Measurements from ENCODE around the gene P2RX2. TPM values are rescaled to one million over a fixed set of nuclear protein-coding genes. Genes with fewer than 3 reads are reported as not detected.
A peak's percentile ranks its signal among the peaks of the same experiment; 100 is the strongest.

P2RX2 gene
- total and polyA plus RNA-seq, 9 donors, result 0.12 to 1.5 (median 0.23) TPM; not detected in 6

- H3K4me3 ChIP-seq (ENCODE audit: low read length), result no peak overlapping the region
- peaks cover 69% of the 10 kb centered on the region for H3K27me3 ChIP-seq (ENCODE audit: control insufficient read depth, insufficient read depth, low read length)
- 72% methylated on average over 32 of the region's 33 CpGs for WGBS (ENCODE audit: insufficient coverage)
- peaks cover 8% of the 10 kb centered on the region for H3K9me3 ChIP-seq (replicated peaks; ENCODE audit: control insufficient read depth, low read depth, low read length)
- no peaks in the 10 kb centered on the region for H3K36me3 ChIP-seq (ENCODE audit: control insufficient read depth, insufficient read depth, low read length)
- peaks cover 11% of the 10 kb centered on the region for H3K4me1 ChIP-seq (ENCODE audit: control insufficient read depth, insufficient read depth, low read length)
- no peak overlapping the region for H3K27ac ChIP-seq (ENCODE audit: low read length)
- no peak for DNase-seq
Measured at GRCh38 chr12:132610866-132611602, 7.5 kb upstream of the P2RX2 start.

DNA sequence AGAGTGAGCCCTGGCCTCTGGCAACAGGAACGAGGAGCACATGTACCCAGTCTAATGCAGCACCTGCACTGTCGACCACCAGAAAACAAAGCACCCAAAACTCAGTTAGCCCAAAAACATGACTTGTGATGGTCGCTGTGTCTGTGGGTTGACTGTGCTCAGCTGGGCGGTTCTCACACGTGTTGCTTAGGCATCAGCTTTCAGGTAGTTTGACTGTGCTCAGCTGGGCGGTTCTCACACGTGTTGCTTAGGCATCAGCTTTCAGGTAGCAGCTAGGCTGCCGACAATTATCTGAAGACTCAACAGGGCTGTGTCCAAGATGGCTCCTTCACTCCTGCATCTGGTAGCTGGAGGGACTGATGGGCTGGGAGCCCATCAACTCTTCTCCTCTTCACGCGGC is 7.0 kb upstream of the P2RX2 start:
- Histone ChIP-seq H3K4me1 (ENCODE audit: control insufficient read depth, insufficient read depth, low read length) (peaks cover 11% of the 10 kb centered on the region), H3K27ac (ENCODE audit: low read length) (no peak overlapping the region), H3K36me3 (ENCODE audit: control insufficient read depth, insufficient read depth, low read length) (no peaks in the 10 kb centered on the region), H3K27me3 (ENCODE audit: control insufficient read depth, insufficient read depth, low read length) (peaks cover 69% of the 10 kb centered on the region), H3K9me3 (replicated peaks; ENCODE audit: control insufficient read depth, low read depth, low read length) (peaks cover 14% of the 10 kb centered on the region), H3K4me3 (ENCODE audit: low read length) (no peak overlapping the region)
- no peak for DNase-seq
- 94% methylated on average over 8 of the region's 10 CpGs for WGBS (ENCODE audit: insufficient coverage)

GRCh38 chr12:132614029-132614428 is 4.5 kb upstream of the P2RX2 start:
- Histone ChIP-seq H3K27me3 (ENCODE audit: control insufficient read depth, insufficient read depth, low read length) (peaks cover 70% of the 10 kb centered on the region), H3K27ac (ENCODE audit: low read length) (no peak overlapping the region), H3K36me3 (ENCODE audit: control insufficient read depth, insufficient read depth, low read length) (no peaks in the 10 kb centered on the region), H3K4me3 (ENCODE audit: low read length) (no peak overlapping the region), H3K9me3 (replicated peaks; ENCODE audit: control insufficient read depth, low read depth, low read length) (peaks cover 26% of the 10 kb centered on the region), H3K4me1 (ENCODE audit: control insufficient read depth, insufficient read depth, low read length) (peaks cover 14% of the 10 kb centered on the region)
- no peak for DNase-seq
- WGBS (ENCODE audit: insufficient coverage), result 83% methylated on average over 5 of the region's 5 CpGs

DNA sequence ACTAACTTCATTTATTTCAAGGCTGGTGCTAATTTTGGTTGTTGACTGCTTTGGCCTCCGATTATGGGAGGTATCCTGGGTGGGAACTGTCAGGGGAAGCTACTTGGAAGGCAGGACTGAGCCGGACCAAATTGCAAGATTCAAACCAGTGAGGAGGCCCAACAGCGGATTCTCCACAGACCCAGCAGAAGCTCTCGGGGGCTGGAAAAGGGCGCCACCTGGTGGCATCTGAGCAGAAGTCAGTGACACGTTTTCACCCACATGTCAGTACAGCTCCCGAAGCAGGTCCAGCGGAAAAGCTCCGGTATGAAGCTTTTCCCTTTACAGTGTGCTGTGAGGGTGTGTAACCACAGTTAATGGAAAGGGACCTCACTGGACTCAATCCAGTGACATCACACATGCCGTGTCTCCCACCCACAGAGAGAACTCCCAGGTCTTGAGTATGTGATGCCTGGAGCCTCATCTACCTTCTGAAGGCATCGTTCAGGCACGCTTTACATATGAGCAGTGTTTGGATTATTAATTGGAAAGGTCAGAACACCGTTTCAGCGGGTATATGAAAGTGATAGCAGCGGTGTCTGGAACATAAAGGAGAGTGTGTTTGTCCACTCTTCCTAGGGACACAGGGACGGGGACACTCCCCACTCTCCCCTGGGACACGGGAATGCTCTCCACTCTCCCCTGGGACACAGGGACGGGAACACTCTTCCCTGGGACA is 3.6 kb upstream of the P2RX2 start:
- peaks cover 15% of the 10 kb centered on the region for H3K4me1 ChIP-seq (ENCODE audit: control insufficient read depth, insufficient read depth, low read length)
- H3K4me3 ChIP-seq (ENCODE audit: low read length), result no peak overlapping the region
- no peaks in the 10 kb centered on the region for H3K36me3 ChIP-seq (ENCODE audit: control insufficient read depth, insufficient read depth, low read length)
- H3K27me3 ChIP-seq (ENCODE audit: control insufficient read depth, insufficient read depth, low read length), result peaks cover 69% of the 10 kb centered on the region
- peak; percentile 92 for DNase-seq
- no peak overlapping the region for H3K27ac ChIP-seq (ENCODE audit: low read length)
- H3K9me3 ChIP-seq (replicated peaks; ENCODE audit: control insufficient read depth, low read depth, low read length), result peaks cover 26% of the 10 kb centered on the region
- 33% methylated on average over 6 of the region's 18 CpGs for WGBS (ENCODE audit: insufficient coverage)

DNA sequence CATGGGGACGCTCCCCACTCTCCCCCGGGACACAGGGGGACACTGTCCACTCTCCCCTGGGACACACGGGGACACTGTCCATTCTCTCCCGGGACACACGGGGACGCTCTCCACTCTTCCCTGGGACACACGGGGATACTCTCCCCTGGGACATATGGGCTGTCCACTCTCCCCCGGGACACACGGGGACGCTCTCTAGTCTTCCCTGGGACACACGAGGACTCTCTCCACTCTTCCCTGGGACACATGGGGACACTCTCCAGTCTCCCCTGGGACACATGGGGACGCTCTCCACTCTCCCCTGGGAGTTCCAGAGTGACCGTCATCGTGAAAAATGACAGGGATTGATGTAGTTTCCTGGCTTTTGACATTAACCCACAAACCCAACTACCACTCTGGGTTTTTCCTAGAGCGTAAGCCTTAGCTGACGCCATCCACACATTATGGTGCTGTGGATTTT is 3.0 kb upstream of the P2RX2 start:
- no peak overlapping the region for H3K4me3 ChIP-seq (ENCODE audit: low read length)
- H3K4me1 ChIP-seq (ENCODE audit: control insufficient read depth, insufficient read depth, low read length), result peaks cover 9% of the 10 kb centered on the region
- H3K9me3 ChIP-seq (replicated peaks; ENCODE audit: control insufficient read depth, low read depth, low read length), result peaks cover 26% of the 10 kb centered on the region
- H3K36me3 ChIP-seq (ENCODE audit: control insufficient read depth, insufficient read depth, low read length), result no peaks in the 10 kb centered on the region
- no peak overlapping the region for H3K27ac ChIP-seq (ENCODE audit: low read length)
- 77% methylated on average over 11 of the region's 16 CpGs for WGBS (ENCODE audit: insufficient coverage)
- DNase-seq, result no peak
- peaks cover 69% of the 10 kb centered on the region for H3K27me3 ChIP-seq (ENCODE audit: control insufficient read depth, insufficient read depth, low read length)

- Histone ChIP-seq H3K27ac (ENCODE audit: low read length) (no peak overlapping the region), H3K9me3 (replicated peaks; ENCODE audit: control insufficient read depth, low read depth, low read length) (peaks cover 20% of the 10 kb centered on the region), H3K4me3 (ENCODE audit: low read length) (no peak overlapping the region), H3K27me3 (ENCODE audit: control insufficient read depth, insufficient read depth, low read length) (peaks cover 64% of the 10 kb centered on the region), H3K4me1 (ENCODE audit: control insufficient read depth, insufficient read depth, low read length) (peaks cover 9% of the 10 kb centered on the region), H3K36me3 (ENCODE audit: control insufficient read depth, insufficient read depth, low read length) (no peaks in the 10 kb centered on the region)
- 81% methylated on average over 3 of the region's 4 CpGs for WGBS (ENCODE audit: insufficient coverage)
- no peak for DNase-seq
Measured at GRCh38 chr12:132617135-132617701, 1.4 kb upstream of the P2RX2 start.

DNA sequence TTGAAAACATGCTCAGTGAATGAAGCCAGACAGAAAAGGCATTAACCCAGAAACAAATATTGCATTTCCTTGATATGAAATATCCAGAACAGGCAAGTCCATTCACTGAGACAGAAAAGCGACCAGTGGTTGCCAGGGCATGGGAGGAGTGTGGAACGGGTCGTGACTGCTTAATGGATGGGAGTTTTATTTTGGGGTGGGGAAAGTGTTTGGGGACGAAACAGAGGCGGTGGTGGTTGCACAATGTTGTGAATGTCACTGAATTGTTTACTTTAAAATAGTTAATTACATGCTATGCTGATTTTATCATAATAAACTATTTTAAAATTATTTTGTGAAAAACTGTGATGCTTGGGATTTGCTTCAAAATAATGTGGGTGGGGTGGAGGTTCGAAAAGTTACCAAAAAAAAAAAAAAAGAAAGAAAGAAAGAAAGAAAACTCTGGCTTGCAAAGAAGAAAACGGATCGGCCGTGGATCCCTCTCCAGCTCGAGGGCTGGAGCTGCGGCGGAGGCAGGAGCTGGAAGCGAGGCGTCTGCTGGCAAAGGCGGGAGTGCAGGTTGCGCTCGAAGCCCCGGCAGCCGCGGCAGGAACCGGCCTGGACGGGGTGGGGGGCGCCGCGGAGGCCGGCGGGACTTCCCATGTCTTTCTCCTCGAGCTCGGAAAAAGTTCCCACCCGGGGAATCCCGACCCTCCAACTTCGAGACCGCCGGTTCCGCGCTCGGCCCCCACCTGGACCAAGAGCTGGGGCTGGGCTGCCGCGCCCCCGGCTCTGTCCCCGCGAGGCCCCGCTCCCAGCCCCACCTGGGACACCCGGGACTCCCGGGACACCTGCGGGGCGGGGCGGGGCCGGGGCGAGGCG is 524 bp upstream of the P2RX2 start:
- WGBS (ENCODE audit: insufficient coverage), result 7% methylated on average over 43 of the region's 51 CpGs
- no peaks in the 10 kb centered on the region for H3K36me3 ChIP-seq (ENCODE audit: control insufficient read depth, insufficient read depth, low read length)
- peaks cover 20% of the 10 kb centered on the region for H3K9me3 ChIP-seq (replicated peaks; ENCODE audit: control insufficient read depth, low read depth, low read length)
- H3K27ac ChIP-seq (ENCODE audit: low read length), result no peak overlapping the region
- peaks cover 61% of the 10 kb centered on the region for H3K27me3 ChIP-seq (ENCODE audit: control insufficient read depth, insufficient read depth, low read length)
- peaks cover 17% of the 10 kb centered on the region for H3K4me1 ChIP-seq (ENCODE audit: control insufficient read depth, insufficient read depth, low read length)
- H3K4me3 ChIP-seq (ENCODE audit: low read length), result no peak overlapping the region
- DNase-seq, result no peak

DNA sequence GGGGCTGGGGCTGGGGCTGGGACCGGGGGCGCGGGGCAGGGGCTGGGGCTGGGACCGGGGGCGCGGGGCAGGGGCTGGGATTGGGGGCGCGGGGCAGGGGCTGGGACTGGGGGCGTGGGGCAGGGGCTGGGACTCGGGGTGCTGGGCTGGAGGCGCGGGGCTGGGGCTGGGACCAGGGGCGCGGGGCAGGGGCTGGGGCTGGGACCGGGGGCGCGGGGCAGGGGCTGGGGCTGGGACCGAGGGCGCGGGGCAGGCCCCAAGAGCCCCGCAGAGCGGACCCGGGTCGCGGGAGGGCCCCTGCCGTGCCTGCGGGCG is 452 bp downstream of the P2RX2 start:
- Histone ChIP-seq H3K4me1 (ENCODE audit: control insufficient read depth, insufficient read depth, low read length) (peaks cover 21% of the 10 kb centered on the region), H3K27me3 (ENCODE audit: control insufficient read depth, insufficient read depth, low read length) (peaks cover 61% of the 10 kb centered on the region), H3K4me3 (ENCODE audit: low read length) (no peak overlapping the region), H3K27ac (ENCODE audit: low read length) (no peak overlapping the region), H3K9me3 (replicated peaks; ENCODE audit: control insufficient read depth, low read depth, low read length) (peaks cover 20% of the 10 kb centered on the region), H3K36me3 (ENCODE audit: control insufficient read depth, insufficient read depth, low read length) (peaks cover 4% of the 10 kb centered on the region)
- 3% methylated on average over 16 of the region's 28 CpGs for WGBS (ENCODE audit: insufficient coverage)
- no peak for DNase-seq

DNA sequence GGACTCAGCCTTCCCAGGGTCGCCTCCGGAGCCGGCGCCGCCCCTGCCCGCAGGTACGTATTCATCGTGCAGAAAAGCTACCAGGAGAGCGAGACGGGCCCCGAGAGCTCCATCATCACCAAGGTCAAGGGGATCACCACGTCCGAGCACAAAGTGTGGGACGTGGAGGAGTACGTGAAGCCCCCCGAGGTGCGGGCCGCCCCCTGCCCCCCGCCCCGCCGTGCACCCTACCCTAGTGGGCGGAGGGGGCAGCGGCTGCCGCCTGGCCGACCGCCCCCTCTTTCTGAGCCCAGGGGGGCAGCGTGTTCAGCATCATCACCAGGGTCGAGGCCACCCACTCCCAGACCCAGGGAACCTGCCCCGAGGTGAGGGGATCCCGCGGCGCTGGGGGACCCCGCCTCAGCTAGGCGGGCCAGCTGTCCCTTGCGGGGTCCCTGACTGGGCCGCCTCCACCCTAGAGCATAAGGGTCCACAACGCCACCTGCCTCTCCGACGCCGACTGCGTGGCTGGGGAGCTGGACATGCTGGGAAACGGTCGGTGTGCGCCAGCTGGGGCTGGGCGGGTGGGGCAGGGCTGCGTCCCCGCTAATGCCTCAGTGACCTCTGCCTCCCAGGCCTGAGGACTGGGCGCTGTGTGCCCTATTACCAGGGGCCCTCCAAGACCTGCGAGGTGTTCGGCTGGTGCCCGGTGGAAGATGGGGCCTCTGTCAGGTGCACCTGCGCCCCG is 973 bp downstream of the P2RX2 start:
- H3K9me3 ChIP-seq (replicated peaks; ENCODE audit: control insufficient read depth, low read depth, low read length), result peaks cover 20% of the 10 kb centered on the region
- H3K27me3 ChIP-seq (ENCODE audit: control insufficient read depth, insufficient read depth, low read length), result peaks cover 61% of the 10 kb centered on the region
- no peak overlapping the region for H3K4me3 ChIP-seq (ENCODE audit: low read length)
- peaks cover 9% of the 10 kb centered on the region for H3K36me3 ChIP-seq (ENCODE audit: control insufficient read depth, insufficient read depth, low read length)
- 11% methylated on average over 35 of the region's 53 CpGs for WGBS (ENCODE audit: insufficient coverage)
- peaks cover 21% of the 10 kb centered on the region for H3K4me1 ChIP-seq (ENCODE audit: control insufficient read depth, insufficient read depth, low read length)
- no peak for DNase-seq
- H3K27ac ChIP-seq (ENCODE audit: low read length), result no peak overlapping the region

Measured in muscle of leg (tissue), 11 donors.